Uterus (tissue), 4 donors: Measurements from ENCODE around the gene RRP9. TPM values are rescaled to one million over a fixed set of nuclear protein-coding genes. Genes with fewer than 3 reads are reported as not detected.

Source experiments
- DNase-seq, 2 donors: peaks; one replicate each; pipeline ENCODE4 v3.0.0-alpha.2; 2019 to 2020
- H3K27ac ChIP-seq, 2 donors: fragments of 200-600 bp; sonication (generic); 1 replicate in 1 of 2; 2 replicates in 1 of 2; pipeline ENCODE4 v1.5.1; 2016 to 2018
- H3K27me3 ChIP-seq, 2 donors: fragments of 200-600 bp; sonication (generic); one replicate each; pipeline ENCODE4 v1.5.1; 2018 to 2019; ENCODE audit warnings: control low read depth in 1 of 2
- H3K36me3 ChIP-seq, 2 donors: fragments of 200-600 bp; sonication (generic); one replicate each; pipeline ENCODE4 v1.5.1; 2019; ENCODE audit warnings: control low read depth in 1 of 2
- H3K4me1 ChIP-seq, 2 donors: fragments of 200-600 bp; sonication (generic); one replicate each; pipeline ENCODE4 v1.5.1; 2018 to 2019; ENCODE audit warnings: control low read depth in 1 of 2
- H3K4me3 ChIP-seq, 2 donors: fragments of 200-600 bp; sonication (generic); 1 replicate in 1 of 2; 2 replicates in 1 of 2; pipeline ENCODE4 v1.5.1; 2018 to 2019; ENCODE audit warnings: mild to moderate bottlenecking in 1 of 2
- H3K9me3 ChIP-seq, 2 donors: fragments of 200-600 bp; sonication (generic); one replicate each; pipeline ENCODE4 v1.5.1; 2019; ENCODE audit warnings: control low read depth in 1 of 2
- CTCF ChIP-seq, 4 experiments: fragments of 200-600 bp in 2 of 4; fragments of 450-650 bp in 2 of 4; sonication (generic) in 2 of 4; IDR thresholded peaks; one replicate each; pipeline ENCODE4 v1.5.1; 2016 to 2019; ENCODE audit warnings: antibody characterized with exemption in 4 of 4, mild to moderate bottlenecking in 2 of 4, moderate library complexity in 1 of 4
- POLR2A ChIP-seq, 2 donors: fragments of 450-650 bp; IDR thresholded peaks; one replicate each; pipeline ENCODE4 v1.6.1; 2016; ENCODE audit warnings: antibody characterized with exemption in 2 of 2, mild to moderate bottlenecking in 1 of 2, moderate library complexity in 1 of 2
- intact Hi-C: fragments of 100-400 bp; cut with DNase I; formaldehyde crosslinking; loops from one replicate; pipeline ENCODE4 v1.15.1; 2023; ENCODE audit warnings: low total_unique reads
- total RNA-seq, 4 donors: library from RNA; depleted of rRNA in 3 of 4; stranded (reverse); fragments of >200 nt in 3 of 4; gene quantifications; one replicate each; pipeline versions ENCODE4 v1.1.0 to v1.2.4, GENCODE V29; 2014 to 2023
- donor health status: DM: yes; HTN: yes; CAD: no.

RRP9 gene
- total RNA-seq, 4 donors from 2014 or later: 4.4 to 20.5 (median 11.6) TPM

- Histone ChIP-seq H3K36me3 (no peaks in the 10 kb centered on the region), H3K4me1 (no peaks in the 10 kb centered on the region), H3K27ac (no peak overlapping the region), H3K4me3 (no peak overlapping the region), H3K27me3 (no peaks in the 10 kb centered on the region), H3K9me3 (no peaks in the 10 kb centered on the region)
- no peak for DNase-seq
- intact Hi-C loops: no loop called here
- TF ChIP-seq CTCF (IDR thresholded peaks at IDR 0.05): no peak
- no peak for TF ChIP-seq POLR2A (IDR thresholded peaks at IDR 0.05)
These were observed 13.3 kb downstream of the RRP9 start for GRCh38 chr3:51928438-51928837.

GRCh38 chr3:51927061-51927977 is 14.4 kb downstream of the RRP9 start:
- intact Hi-C loops: no loop called here

GRCh38 chr3:51921081-51921578 is 20.6 kb downstream of the RRP9 start:
- Histone ChIP-seq H3K9me3 (no peaks in the 10 kb centered on the region), H3K27me3 (no peaks in the 10 kb centered on the region), H3K36me3 (no peaks in the 10 kb centered on the region), H3K27ac (no peak overlapping the region), H3K4me1 (no peaks in the 10 kb centered on the region), H3K4me3 (no peak overlapping the region)
- intact Hi-C loops: no loop called here
- DNase-seq: no peak
- TF ChIP-seq CTCF (IDR thresholded peaks at IDR 0.05) (no peak), POLR2A (IDR thresholded peaks at IDR 0.05) (no peak)

More at GRCh38 chr3:51927061-51927977, 14.4 kb downstream of the RRP9 start:
- no peaks in the 10 kb centered on the region for H3K9me3 ChIP-seq
- no peaks in the 10 kb centered on the region for H3K4me1 ChIP-seq
- TF ChIP-seq POLR2A (IDR thresholded peaks at IDR 0.05): no peak
- no peak for TF ChIP-seq CTCF (IDR thresholded peaks at IDR 0.05)
- DNase-seq: no peak
- H3K36me3 ChIP-seq: no peaks in the 10 kb centered on the region
- H3K27ac ChIP-seq: no peak overlapping the region
- no peak overlapping the region for H3K4me3 ChIP-seq
- no peaks in the 10 kb centered on the region for H3K27me3 ChIP-seq

DNA sequence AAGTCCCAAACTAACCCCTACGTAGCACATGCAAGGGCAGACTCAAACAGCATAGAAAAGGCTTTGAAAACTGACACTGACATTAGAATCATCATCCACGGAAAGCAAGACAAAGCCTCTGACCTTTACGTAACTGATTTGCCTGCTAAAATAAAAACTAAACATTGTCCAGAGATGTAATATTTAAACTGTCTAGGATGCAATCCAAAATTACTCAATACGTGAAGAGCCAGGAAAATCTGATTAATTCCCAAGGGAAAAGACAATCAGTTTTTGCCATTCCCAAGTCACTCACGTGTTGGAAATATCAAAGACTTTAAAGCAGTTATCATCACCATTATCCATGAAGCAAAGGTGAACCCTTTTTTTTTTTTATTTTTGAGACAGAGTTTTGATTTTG is 25.3 kb downstream of the RRP9 start:
- Histone ChIP-seq H3K4me3 (no peak overlapping the region), H3K27ac (no peak overlapping the region), H3K27me3 (no peaks in the 10 kb centered on the region), H3K9me3 (no peaks in the 10 kb centered on the region), H3K36me3 (no peaks in the 10 kb centered on the region), H3K4me1 (no peaks in the 10 kb centered on the region)
- intact Hi-C loops: no loop called here
- TF ChIP-seq CTCF (IDR thresholded peaks at IDR 0.05) (no peak), POLR2A (IDR thresholded peaks at IDR 0.05) (no peak)
- DNase-seq: no peak

- intact Hi-C loops: no loop called here
- Histone ChIP-seq H3K27me3 (no peaks in the 10 kb centered on the region), H3K4me3 (no peak overlapping the region), H3K9me3 (no peaks in the 10 kb centered on the region), H3K4me1 (no peaks in the 10 kb centered on the region), H3K36me3 (no peaks in the 10 kb centered on the region), H3K27ac (no peak overlapping the region)
- no peak for DNase-seq
- no peak for TF ChIP-seq POLR2A (IDR thresholded peaks at IDR 0.05)
- TF ChIP-seq CTCF (IDR thresholded peaks at IDR 0.05): no peak
These were observed 33.7 kb downstream of the RRP9 start for GRCh38 chr3:51908026-51908425.
